ENCODE results near the gene PRPF8.

PRPF8 gene

GRCh38 chr17:1716076-1716911 is 31.6 kb upstream of the PRPF8 start:
- H3K4me1 ChIP-seq (ENCODE audit: control insufficient read depth in 1 of 2, insufficient read depth in 2 of 2, low read length in 2 of 2) = peaks cover 44 to 45% of the 10 kb centered on the region in 2 donors
- H3K9ac ChIP-seq (ENCODE audit: low read depth in 1 of 2, low read length in 2 of 2) = peak overlapping the region; percentile 89 to 94
- H3K27me3 ChIP-seq (ENCODE audit: control insufficient read depth in 1 of 2, insufficient read depth in 2 of 2, low read length in 2 of 2) = no peaks in the 10 kb centered on the region
- H3K4me3 ChIP-seq (ENCODE audit: low read depth in 1 of 2, low read length in 2 of 2) = peak overlapping the region; percentile 80 to 86
- peak overlapping the region; percentile 99 for H3K27ac ChIP-seq (ENCODE audit: low read depth, low read length)
- H3K9me3 ChIP-seq (ENCODE audit: control insufficient read depth in 1 of 2, low read length in 2 of 2) = no peaks in the 10 kb centered on the region
- peaks cover 19 to 20% of the 10 kb centered on the region in 2 donors for H3K36me3 ChIP-seq (ENCODE audit: control insufficient read depth in 1 of 2, insufficient read depth in 2 of 2, low read length in 2 of 2)

- Histone ChIP-seq H3K27me3 (ENCODE audit: control insufficient read depth in 1 of 2, insufficient read depth in 2 of 2, low read length in 2 of 2) (no peaks in the 10 kb centered on the region), H3K9me3 (ENCODE audit: control insufficient read depth in 1 of 2, low read length in 2 of 2) (no peaks in the 10 kb centered on the region), H3K4me1 (ENCODE audit: control insufficient read depth in 1 of 2, insufficient read depth in 2 of 2, low read length in 2 of 2) (peaks cover 44 to 51% of the 10 kb centered on the region in 2 donors), H3K4me3 (ENCODE audit: low read depth in 1 of 2, low read length in 2 of 2) (peak overlapping the region; percentile 80 to 86), H3K27ac (ENCODE audit: low read depth, low read length) (peak overlapping the region; percentile 99), H3K36me3 (ENCODE audit: control insufficient read depth in 1 of 2, insufficient read depth in 2 of 2, low read length in 2 of 2) (peaks cover 19 to 20% of the 10 kb centered on the region in 2 donors), H3K9ac (ENCODE audit: low read depth in 1 of 2, low read length in 2 of 2) (peak overlapping the region; percentile 78 to 84)
These were observed 31.1 kb upstream of the PRPF8 start for GRCh38 chr17:1715803-1716075.

- no peaks in the 10 kb centered on the region for H3K9me3 ChIP-seq (ENCODE audit: control insufficient read depth in 1 of 2, low read length in 2 of 2)
- no peaks in the 10 kb centered on the region for H3K27me3 ChIP-seq (ENCODE audit: control insufficient read depth in 1 of 2, insufficient read depth in 2 of 2, low read length in 2 of 2)
- H3K36me3 ChIP-seq (ENCODE audit: control insufficient read depth in 1 of 2, insufficient read depth in 2 of 2, low read length in 2 of 2) = peaks cover 19 to 20% of the 10 kb centered on the region in 2 donors
- peaks cover 44 to 53% of the 10 kb centered on the region in 2 donors for H3K4me1 ChIP-seq (ENCODE audit: control insufficient read depth in 1 of 2, insufficient read depth in 2 of 2, low read length in 2 of 2)
- H3K9ac ChIP-seq (ENCODE audit: low read depth in 1 of 2, low read length in 2 of 2) = peak overlapping the region; percentile 78 to 84
- peak overlapping the region; percentile 80 to 86 for H3K4me3 ChIP-seq (ENCODE audit: low read depth in 1 of 2, low read length in 2 of 2)
- H3K27ac ChIP-seq (ENCODE audit: low read depth, low read length) = peak overlapping the region; percentile 99
These were observed 30.5 kb upstream of the PRPF8 start for GRCh38 chr17:1714980-1715802.

GRCh38 chr17:1714427-1714979 is 29.8 kb upstream of the PRPF8 start:
- Histone ChIP-seq H3K27ac (ENCODE audit: low read depth, low read length) (peak overlapping the region; percentile 99), H3K9ac (ENCODE audit: low read depth in 1 of 2, low read length in 2 of 2) (peak overlapping the region; percentile 78 to 84), H3K27me3 (ENCODE audit: control insufficient read depth in 1 of 2, insufficient read depth in 2 of 2, low read length in 2 of 2) (no peaks in the 10 kb centered on the region), H3K4me1 (ENCODE audit: control insufficient read depth in 1 of 2, insufficient read depth in 2 of 2, low read length in 2 of 2) (peaks cover 44 to 53% of the 10 kb centered on the region in 2 donors), H3K36me3 (ENCODE audit: control insufficient read depth in 1 of 2, insufficient read depth in 2 of 2, low read length in 2 of 2) (peaks cover 19 to 20% of the 10 kb centered on the region in 2 donors), H3K9me3 (ENCODE audit: control insufficient read depth in 1 of 2, low read length in 2 of 2) (no peaks in the 10 kb centered on the region), H3K4me3 (ENCODE audit: low read depth in 1 of 2, low read length in 2 of 2) (peak overlapping the region; percentile 80 to 86)

GRCh38 chr17:1713878-1714426 is 29.3 kb upstream of the PRPF8 start:
- Histone ChIP-seq H3K4me1 (ENCODE audit: control insufficient read depth in 1 of 2, insufficient read depth in 2 of 2, low read length in 2 of 2) (peaks cover 44 to 53% of the 10 kb centered on the region in 2 donors), H3K9me3 (ENCODE audit: control insufficient read depth in 1 of 2, low read length in 2 of 2) (no peaks in the 10 kb centered on the region), H3K9ac (ENCODE audit: low read depth in 1 of 2, low read length in 2 of 2) (peak overlapping the region; percentile 60 to 73), H3K27me3 (ENCODE audit: control insufficient read depth in 1 of 2, insufficient read depth in 2 of 2, low read length in 2 of 2) (no peaks in the 10 kb centered on the region), H3K36me3 (ENCODE audit: control insufficient read depth in 1 of 2, insufficient read depth in 2 of 2, low read length in 2 of 2) (peaks cover 19 to 20% of the 10 kb centered on the region in 2 donors), H3K27ac (ENCODE audit: low read depth, low read length) (peak overlapping the region; percentile 99), H3K4me3 (ENCODE audit: low read depth in 1 of 2, low read length in 2 of 2) (peak overlapping the region; percentile 80 to 86)

GRCh38 chr17:1713160-1713877 is 28.7 kb upstream of the PRPF8 start:
- Histone ChIP-seq H3K27ac (ENCODE audit: low read depth, low read length) (peak overlapping the region; percentile 13), H3K4me3 (ENCODE audit: low read depth in 1 of 2, low read length in 2 of 2) (peak overlapping the region; percentile 80 to 86)

GRCh38 chr17:1712271-1712670 is 27.6 kb upstream of the PRPF8 start:
- H3K27ac ChIP-seq (ENCODE audit: low read depth, low read length) = no peak overlapping the region
- H3K36me3 ChIP-seq (ENCODE audit: control insufficient read depth in 1 of 2, insufficient read depth in 2 of 2, low read length in 2 of 2) = peaks cover 20 to 30% of the 10 kb centered on the region in 2 donors
- no peaks in the 10 kb centered on the region for H3K9me3 ChIP-seq (ENCODE audit: control insufficient read depth in 1 of 2, low read length in 2 of 2)
- peaks cover 35 to 42% of the 10 kb centered on the region in 2 donors for H3K4me1 ChIP-seq (ENCODE audit: control insufficient read depth in 1 of 2, insufficient read depth in 2 of 2, low read length in 2 of 2)
- H3K27me3 ChIP-seq (ENCODE audit: control insufficient read depth in 1 of 2, insufficient read depth in 2 of 2, low read length in 2 of 2) = no peaks in the 10 kb centered on the region
- peak overlapping the region in 1 of 2 donors; percentile 13 for H3K4me3 ChIP-seq (ENCODE audit: low read depth in 1 of 2, low read length in 2 of 2)
- no peak overlapping the region for H3K9ac ChIP-seq (ENCODE audit: low read depth in 1 of 2, low read length in 2 of 2)

More at GRCh38 chr17:1713160-1713877, 28.7 kb upstream of the PRPF8 start:
- peaks cover 42 to 49% of the 10 kb centered on the region in 2 donors for H3K4me1 ChIP-seq (ENCODE audit: control insufficient read depth in 1 of 2, insufficient read depth in 2 of 2, low read length in 2 of 2)
- peaks cover 19 to 20% of the 10 kb centered on the region in 2 donors for H3K36me3 ChIP-seq (ENCODE audit: control insufficient read depth in 1 of 2, insufficient read depth in 2 of 2, low read length in 2 of 2)
- no peaks in the 10 kb centered on the region for H3K27me3 ChIP-seq (ENCODE audit: control insufficient read depth in 1 of 2, insufficient read depth in 2 of 2, low read length in 2 of 2)
- no peaks in the 10 kb centered on the region for H3K9me3 ChIP-seq (ENCODE audit: control insufficient read depth in 1 of 2, low read length in 2 of 2)
- peak overlapping the region; percentile 60 to 73 for H3K9ac ChIP-seq (ENCODE audit: low read depth in 1 of 2, low read length in 2 of 2)

- H3K4me1 ChIP-seq (ENCODE audit: control insufficient read depth in 1 of 2, insufficient read depth in 2 of 2, low read length in 2 of 2) = peaks cover 32 to 42% of the 10 kb centered on the region in 2 donors
- H3K27ac ChIP-seq (ENCODE audit: low read depth, low read length) = no peak overlapping the region
- H3K36me3 ChIP-seq (ENCODE audit: control insufficient read depth in 1 of 2, insufficient read depth in 2 of 2, low read length in 2 of 2) = peaks cover 20 to 31% of the 10 kb centered on the region in 2 donors
- H3K27me3 ChIP-seq (ENCODE audit: control insufficient read depth in 1 of 2, insufficient read depth in 2 of 2, low read length in 2 of 2) = no peaks in the 10 kb centered on the region
- H3K4me3 ChIP-seq (ENCODE audit: low read depth in 1 of 2, low read length in 2 of 2) = peak overlapping the region in 1 of 2 donors; percentile 13
- no peaks in the 10 kb centered on the region for H3K9me3 ChIP-seq (ENCODE audit: control insufficient read depth in 1 of 2, low read length in 2 of 2)
- H3K9ac ChIP-seq (ENCODE audit: low read depth in 1 of 2, low read length in 2 of 2) = no peak overlapping the region
These were observed 27.1 kb upstream of the PRPF8 start for GRCh38 chr17:1711804-1712203.

- peaks cover 32 to 42% of the 10 kb centered on the region in 2 donors for H3K4me1 ChIP-seq (ENCODE audit: control insufficient read depth in 1 of 2, insufficient read depth in 2 of 2, low read length in 2 of 2)
- peak overlapping the region; percentile 86 for H3K27ac ChIP-seq (ENCODE audit: low read depth, low read length)
- H3K9me3 ChIP-seq (ENCODE audit: control insufficient read depth in 1 of 2, low read length in 2 of 2) = no peaks in the 10 kb centered on the region
- peaks cover 20 to 31% of the 10 kb centered on the region in 2 donors for H3K36me3 ChIP-seq (ENCODE audit: control insufficient read depth in 1 of 2, insufficient read depth in 2 of 2, low read length in 2 of 2)
- H3K4me3 ChIP-seq (ENCODE audit: low read depth in 1 of 2, low read length in 2 of 2) = peak overlapping the region; percentile 65 to 71
- no peaks in the 10 kb centered on the region for H3K27me3 ChIP-seq (ENCODE audit: control insufficient read depth in 1 of 2, insufficient read depth in 2 of 2, low read length in 2 of 2)
- peak overlapping the region; percentile 80 to 91 for H3K9ac ChIP-seq (ENCODE audit: low read depth in 1 of 2, low read length in 2 of 2)
These were observed 26.3 kb upstream of the PRPF8 start for GRCh38 chr17:1710807-1711553.

Measured in duodenal mucosa (tissue), 2 donors.